HG03442 (cell line): ENCODE measurements around the gene GNAT2.

ENCODE experiments used
- ATAC-seq: cut with Tn5 transposase; IDR thresholded peaks from one replicate; pipeline ENCODE4 v1.9.1; 2021; ENCODE audit warnings: mild to moderate bottlenecking, moderate library complexity; ENCODE audit not compliant: unreplicated experiment

The GNAT2 gene

DNA sequence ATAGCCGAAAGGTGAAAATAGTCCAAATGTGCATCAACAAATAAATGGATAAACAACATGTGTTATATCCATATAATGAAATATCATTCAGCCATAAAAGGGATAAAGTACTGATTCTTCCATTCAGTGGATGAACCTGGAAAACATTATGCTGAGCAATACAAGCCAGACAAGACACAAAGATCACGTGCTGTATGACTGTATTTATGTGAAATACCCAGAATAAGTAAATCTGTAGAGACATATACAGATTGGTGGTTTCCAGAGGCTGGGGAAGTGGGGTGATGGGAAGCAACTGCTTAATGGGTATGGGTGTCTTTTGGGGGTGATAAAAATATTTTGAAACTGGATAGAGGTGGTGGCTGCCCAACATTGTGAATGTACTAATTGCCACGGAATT is 23.2 kb upstream of the GNAT2 start:
- ATAC-seq, result no peak

GRCh38 chr1:109641861-109642260 is 22.4 kb upstream of the GNAT2 start:
- ATAC-seq, result no peak

- ATAC-seq, result no peak
Measured at GRCh38 chr1:109641078-109641740, 21.8 kb upstream of the GNAT2 start.

- ATAC-seq, result peak; percentile 63
Measured at GRCh38 chr1:109640285-109640865, 21.0 kb upstream of the GNAT2 start.

GRCh38 chr1:109639841-109640184 is 20.4 kb upstream of the GNAT2 start:
- ATAC-seq, result no peak

- no peak for ATAC-seq
Measured at GRCh38 chr1:109639063-109639840, 19.8 kb upstream of the GNAT2 start.

GRCh38 chr1:109637446-109637845 is 18.0 kb upstream of the GNAT2 start:
- no peak for ATAC-seq

GRCh38 chr1:109636201-109636952 is 17.0 kb upstream of the GNAT2 start:
- no peak for ATAC-seq

DNA sequence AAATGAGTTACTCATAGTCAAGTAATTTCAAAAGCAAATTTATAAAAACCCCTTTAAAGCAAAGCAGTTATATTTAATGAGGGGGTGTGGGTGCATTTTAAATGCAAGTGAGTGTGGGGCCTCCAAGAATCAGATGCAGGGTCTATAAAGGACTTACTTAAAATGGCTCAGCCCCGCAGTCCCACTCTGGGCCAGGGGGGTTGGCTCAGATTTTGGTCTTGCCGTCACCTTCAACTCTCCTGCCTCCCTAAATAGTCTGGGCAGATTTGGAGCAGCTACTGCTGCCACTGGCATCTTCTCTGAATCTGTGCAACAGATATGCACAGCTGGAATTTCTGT is 16.4 kb upstream of the GNAT2 start:
- ATAC-seq, result no peak

GRCh38 chr1:109634771-109635750 is 15.6 kb upstream of the GNAT2 start:
- ATAC-seq, result no peak

DNA sequence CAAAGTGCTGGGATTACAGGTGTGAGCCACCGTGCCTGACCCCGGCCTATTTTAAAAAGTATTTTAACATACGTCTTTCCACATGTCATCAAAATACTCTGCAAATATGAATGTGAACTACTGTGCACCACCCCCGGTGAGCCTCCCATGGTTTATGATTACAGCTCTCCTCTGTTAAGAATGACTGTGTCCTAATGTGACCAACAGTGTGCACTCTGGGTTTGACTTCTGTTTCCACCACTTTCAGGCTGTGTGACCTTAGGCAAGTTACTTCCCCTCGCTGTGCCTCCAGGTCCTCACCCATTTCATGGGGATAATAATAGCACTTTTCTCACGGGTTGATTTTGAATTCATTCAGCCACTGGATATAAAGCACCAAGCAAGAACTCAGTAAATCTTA is 14.9 kb upstream of the GNAT2 start:
- ATAC-seq, result no peak

DNA sequence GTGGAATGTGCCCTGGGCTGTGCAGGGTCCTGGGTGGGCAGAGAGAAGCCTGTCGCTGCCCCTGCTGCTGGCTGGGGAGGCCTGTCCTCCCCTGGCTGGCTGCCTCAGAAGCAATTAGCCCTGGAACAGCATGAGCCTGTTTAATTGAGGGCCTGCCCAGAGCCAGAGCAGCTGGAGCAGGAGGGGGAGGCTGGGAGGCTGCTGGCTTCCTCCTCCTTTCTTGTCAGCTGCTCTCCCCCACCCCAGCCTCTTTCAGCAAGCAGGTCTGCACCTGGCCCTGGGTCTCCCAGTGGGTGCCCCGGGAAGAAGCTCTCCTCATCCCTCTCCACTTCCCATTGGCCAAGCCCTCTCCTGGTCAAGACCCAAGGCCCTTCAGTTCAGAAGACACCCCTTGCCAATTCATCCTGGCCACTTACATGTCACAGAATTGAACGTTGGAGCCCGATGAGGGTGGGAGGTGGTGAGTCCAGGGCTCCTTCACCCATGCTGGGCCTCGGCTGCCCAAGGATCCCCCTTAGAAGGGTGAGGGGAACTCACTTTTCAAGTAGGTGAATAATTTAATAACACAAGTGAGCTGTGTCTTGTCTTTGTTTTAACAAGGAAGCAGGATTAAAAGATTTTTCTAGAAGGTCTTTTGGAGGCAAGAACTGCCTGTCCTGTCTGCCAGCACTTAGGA is 13.4 kb upstream of the GNAT2 start:
- ATAC-seq, result no peak

DNA sequence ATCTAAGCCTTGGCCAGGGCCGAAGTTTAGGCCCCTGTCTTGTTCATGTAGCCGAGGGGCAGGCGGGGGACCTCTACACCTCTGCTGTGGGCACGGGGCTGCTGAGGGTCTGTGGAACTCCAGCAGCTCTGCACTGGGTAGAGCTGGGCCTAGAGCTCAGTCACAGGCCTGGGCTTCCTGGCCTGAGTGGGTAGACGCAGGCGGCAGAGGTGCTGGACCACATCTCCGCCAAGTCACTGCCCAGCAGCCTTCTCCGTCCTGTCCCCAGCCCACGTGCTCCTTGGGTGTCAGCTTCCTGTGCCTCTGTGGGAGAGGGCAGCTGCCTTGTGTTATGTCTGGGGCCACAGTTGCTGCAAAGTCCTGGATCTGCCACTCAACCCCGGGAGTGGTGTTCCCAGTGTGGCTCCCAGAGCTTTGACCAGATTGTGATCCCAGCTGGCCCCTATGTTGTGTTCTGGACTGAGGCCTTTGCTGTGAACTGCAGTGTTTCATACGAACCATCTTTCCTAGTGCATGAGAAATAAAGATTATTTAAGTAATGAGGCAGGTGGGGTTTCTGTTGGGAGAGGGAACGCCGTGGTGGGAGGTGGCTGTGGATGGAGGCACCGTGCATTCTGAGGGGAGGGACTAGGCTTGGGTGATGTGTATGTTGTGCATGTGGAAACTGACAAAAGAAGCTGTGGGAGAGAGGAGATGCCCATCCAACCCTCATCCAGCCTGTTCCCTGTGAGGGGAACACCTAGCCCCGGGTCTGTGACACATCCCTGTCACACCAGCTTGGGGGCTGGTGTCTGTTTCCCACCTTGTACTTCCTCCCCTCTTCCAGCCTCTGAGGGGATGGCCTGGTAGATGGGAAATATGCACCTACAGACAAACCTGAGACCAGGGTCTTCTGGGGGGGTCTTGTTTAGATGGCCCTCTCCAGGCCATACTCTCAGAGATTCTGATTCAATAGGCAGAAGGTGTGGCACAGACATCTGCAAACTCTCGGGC is 12.4 kb upstream of the GNAT2 start:
- no peak for ATAC-seq

GRCh38 chr1:109630898-109631512 is 11.6 kb upstream of the GNAT2 start:
- no peak for ATAC-seq

- no peak for ATAC-seq
Measured at GRCh38 chr1:109630081-109630897, 10.9 kb upstream of the GNAT2 start.

- no peak for ATAC-seq
Measured at GRCh38 chr1:109629372-109630030, 10.1 kb upstream of the GNAT2 start.
